ENCODE data around the gene IGFN1.
A peak's percentile ranks its signal among the peaks of the same experiment; 100 is the strongest.
"Not testable (repeated sequence)": the region's sequence is repeated elsewhere in the genome, so short reads cannot be mapped to it uniquely, and the experiment has no call there.

Gene IGFN1

DNA sequence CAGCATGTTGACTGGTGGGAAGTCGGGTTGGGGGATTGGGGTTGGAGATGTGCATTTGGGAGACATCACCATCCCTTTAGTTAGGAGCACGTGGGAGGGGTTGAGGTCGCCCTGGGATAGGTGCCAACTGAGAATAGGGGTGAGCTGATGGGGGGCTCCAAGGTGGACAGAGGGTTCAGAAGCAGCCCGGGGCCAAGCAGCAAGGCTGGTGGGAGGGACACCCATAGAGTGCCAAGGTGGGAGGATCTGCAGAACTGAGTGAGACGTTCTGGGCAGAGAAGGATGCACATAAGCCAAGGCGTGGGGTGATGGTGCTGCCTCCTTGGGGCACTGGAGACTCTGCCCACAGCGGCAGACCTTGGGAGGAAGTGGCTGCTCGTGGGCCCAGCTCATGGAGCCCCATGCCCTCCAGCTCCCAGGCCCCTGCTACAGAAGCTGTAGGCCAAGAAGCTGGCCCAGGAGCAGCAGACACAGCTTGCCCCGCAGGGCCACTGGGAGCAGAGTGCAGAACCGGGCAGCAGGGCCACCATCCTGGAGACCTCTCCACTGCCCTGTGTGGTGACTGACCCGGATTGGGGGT lies 61.3 kb downstream of the IGFN1 start:
- no peak for DNase-seq

DNA sequence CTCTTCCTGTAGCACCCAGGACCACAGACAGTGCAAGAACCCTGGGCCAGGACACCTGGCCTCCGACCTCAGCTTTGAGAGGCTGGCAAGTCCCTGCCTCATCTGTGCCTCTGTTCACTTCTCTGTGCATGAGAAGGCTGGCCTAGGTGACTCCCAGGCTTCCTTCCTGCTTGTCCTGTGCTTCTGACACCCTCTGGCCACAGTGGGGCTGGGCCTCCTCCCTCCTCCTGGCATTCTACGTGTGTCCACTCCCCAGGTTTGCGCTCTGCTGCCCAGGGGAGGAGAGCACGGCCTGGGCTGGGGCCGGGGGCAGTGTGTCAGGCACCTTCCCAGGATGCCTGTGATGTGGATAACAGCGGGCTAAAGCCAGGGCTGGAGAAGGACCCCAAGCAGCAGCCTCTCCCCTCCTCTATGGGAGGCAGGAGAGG lies 62.3 kb downstream of the IGFN1 start:
- DNase-seq = no peak

DNA sequence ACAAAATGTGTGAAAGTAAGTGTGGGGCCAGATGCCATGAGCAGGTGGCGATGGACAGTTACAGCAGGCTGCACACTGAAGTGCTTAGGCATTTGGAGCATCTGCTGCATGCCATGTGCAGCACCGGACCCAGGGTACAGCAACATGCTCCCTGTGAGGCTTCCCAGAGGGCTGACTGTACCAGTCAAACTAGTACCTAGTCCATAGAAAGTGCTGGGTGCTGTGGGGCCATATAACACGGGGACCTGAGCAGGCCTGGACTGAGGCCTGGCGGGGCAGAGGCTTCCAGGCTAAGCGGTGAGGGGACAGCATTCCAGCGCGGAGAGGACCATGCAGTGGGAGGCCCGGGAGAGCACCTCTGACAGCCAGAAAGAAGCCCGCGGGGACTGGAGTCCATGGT lies 62.8 kb downstream of the IGFN1 start:
- DNase-seq = no peak

- no peak for DNase-seq
These were observed 63.4 kb downstream of the IGFN1 start for GRCh38 chr1:201253906-201254624.

DNA sequence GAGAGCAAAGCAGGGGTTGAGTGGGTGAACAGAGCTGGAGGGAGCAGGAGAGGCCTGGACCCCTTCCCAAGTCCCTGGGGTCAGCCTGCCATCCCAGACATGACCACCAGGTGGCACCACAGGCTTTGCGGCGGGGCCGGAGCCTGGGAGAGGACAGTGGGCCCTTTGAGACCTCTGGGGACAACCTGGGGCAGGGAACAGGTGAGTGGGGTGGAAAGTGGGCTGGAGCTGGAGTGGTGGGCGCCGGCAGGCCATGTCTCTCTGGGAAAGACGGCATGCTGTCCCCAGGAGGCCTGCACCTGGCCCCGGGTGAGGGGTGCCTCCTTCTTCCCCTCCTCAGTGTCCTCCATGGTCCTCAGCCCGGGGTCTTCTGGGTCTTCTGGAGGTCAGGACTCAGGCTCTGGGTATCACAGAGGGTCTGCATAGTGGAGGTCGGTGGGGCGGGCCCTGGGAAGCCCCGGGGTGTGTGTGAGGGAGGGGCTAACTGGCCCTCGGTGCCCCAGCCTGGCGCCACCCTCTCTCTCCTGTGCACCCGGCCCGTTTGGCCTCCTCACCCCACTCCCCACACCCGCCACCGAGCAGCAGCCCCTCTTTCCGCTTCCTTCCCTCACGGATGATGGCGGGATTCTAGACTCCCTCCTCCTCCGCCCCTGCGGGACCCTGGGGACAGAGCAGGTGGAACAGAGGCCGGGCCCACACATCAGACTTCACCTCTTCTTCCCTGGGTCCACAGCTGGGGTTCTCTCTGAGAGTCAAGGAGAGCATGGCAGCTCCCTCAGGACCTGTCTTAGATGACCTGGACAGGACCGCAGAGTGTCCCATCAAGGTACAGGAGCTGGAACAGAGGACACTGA lies 64.2 kb downstream of the IGFN1 start:
- peak; percentile 61 for DNase-seq

- no peak for DNase-seq
These were observed 65.1 kb downstream of the IGFN1 start for GRCh38 chr1:201255479-201256362.

DNA sequence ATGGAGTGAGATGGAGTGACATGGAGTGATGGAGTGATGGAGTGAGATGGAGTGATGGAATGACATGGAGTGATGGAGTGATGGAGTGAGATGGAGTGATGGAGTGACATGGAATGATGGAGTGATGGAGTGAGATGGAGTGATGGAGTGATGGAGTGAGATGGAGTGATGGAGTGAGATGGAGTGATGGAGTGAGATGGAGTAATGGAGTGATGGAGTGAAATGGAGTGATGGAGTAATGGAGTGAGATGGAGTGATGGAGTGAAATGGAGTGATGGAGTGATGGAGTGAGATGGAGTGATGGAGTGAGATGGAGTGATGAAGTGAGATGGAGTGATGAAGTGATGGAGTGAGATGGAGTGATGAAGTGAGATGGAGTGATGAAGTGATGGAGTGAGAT lies 67.5 kb downstream of the IGFN1 start:
- not testable (repeated sequence) for DNase-seq

DNA sequence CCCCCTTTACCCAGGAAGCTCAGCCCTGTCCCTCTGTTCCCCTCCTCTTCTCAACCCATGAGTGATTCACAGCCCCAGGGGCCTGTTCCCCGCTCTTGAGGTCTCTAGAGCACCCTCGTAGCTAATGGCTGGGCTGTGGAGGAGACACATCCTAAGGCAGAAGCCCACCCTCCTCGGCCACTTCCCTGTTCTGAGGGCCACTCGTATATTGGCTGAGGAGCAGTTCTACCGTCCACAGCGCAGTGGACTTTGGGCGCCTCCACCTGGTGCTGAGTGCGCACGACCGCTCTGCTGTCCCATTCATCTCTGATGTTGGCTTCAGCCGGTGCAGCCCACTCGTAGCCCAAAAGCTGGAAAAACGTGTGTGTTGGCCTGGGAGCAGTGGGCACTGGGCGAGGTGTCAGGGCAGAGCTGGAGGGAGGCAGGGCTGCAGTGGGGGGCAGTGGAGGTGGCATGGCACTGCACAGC lies 68.2 kb downstream of the IGFN1 start:
- DNase-seq = no peak

GRCh38 chr1:201259476-201260235 lies 69.0 kb downstream of the IGFN1 start:
- no peak for DNase-seq

DNA sequence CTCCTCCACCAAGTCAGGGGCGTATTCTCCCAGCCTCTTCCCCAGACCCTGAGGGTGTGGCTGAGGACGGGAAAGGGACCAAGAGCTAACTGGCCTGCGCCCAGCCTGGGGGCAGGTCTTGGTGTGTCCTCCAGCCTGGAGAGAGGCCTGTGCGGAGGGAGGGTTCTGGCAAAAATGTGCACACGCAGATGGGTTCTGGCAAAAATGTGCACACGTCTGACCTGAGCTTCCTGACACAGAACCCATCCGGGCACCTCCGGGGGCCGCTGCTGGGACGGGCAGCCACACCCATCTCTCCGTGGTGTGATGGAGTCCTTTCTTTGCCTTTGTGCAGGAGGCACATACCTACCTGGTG lies 69.6 kb downstream of the IGFN1 start:
- DNase-seq = no peak

DNA sequence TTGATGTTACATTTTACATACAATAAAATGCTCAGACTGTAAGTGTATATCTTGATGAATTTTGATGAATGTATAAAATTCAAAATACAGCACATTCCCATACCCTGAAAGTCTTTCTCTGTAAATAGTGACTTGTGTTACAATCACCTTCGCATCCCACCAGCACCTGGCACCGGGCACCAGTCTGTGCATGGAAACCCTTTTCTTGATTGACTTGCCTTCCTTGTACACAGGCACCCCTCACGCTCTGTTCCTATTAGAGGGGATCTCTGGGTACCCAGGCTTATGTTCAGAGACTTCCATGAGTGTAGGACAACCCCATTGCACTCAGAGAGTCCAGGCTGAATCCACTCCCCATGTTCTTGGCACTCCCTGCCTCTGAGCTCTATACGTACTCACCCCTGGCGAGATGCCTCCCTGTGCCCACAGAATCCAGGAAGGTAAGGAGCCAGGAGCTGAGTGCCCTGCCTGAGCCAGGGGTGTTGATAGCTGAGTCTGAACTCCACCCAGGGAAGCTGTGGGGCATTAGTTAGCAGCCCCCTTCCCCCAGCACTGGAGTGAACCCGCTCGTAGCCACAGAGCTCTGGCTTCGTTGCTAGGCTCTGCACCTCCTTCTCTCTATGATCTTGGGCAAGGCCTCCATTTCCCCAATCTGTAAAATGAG lies 70.2 kb downstream of the IGFN1 start:
- no peak for DNase-seq

GRCh38 chr1:201261771-201262547 lies 71.3 kb downstream of the IGFN1 start:
- DNase-seq = no peak

DNA sequence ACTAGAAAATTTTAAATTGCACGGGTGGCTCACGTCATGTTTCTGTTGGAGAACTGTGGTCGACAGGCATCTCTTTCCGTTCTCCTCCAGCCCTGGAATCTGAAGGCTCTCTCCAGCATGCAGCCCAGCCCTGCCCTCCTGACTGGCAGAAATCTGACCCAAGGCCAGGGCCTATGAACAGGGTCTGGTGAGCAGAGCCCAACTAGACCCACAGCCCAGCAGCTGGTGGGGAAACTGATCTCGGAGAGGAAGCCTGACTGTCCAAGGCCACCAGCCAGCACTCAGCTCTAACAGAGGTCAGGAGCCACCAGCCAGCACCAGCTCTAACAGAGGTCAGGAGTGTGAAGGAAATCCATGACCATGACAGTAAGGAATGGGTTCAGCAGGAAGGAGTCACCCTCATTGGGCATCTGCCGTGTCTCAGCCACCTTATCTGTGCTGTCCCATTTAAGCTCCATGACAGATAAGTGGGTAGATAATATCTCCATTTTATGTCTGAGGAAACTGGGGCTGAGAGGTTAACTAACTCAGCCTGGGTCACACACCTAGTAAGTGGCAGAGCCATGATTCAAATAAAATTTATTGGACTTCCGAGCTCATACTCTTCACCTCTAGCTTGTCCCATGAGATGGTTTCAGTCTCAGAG lies 72.5 kb downstream of the IGFN1 start:
- no peak for DNase-seq

- no peak for DNase-seq
These were observed 73.4 kb downstream of the IGFN1 start for GRCh38 chr1:201264072-201264471.

DNA sequence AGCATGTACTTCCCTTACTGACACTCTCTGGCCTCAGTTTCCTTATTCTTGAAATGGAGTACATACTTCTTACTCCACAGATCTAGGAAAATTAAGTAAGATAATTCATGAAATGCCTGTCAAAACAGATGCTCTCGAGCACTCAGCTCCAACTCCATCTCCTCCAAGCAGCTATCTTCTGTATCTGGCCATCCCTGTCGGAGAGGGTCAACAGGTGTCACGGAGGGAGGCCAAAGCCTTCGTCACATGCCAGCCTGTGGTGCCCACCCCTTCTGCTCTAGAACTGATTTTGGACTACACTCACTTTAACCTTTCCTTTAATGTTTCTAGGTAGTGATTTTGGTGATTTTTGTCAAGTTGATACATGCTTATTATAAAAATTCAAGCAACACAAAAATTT lies 73.9 kb downstream of the IGFN1 start:
- no peak for DNase-seq

DNA sequence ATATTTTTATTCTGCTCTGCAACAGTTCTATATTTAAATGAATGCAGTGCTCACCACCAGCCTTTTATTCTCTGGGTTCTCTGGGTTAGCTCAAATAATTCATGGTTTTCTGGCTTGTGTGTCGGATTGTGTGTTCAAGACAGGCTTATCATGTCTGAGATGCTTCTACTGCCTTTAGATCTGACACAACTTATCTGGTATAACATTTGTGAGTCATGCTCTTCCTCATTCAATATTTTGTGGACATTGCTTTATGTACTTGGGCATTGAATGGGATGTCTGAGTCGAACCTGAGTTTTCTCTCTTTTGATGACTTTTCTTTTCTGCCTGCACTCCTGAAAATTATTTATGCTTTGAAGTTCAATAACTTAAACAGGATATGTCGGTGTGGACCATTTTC lies 75.1 kb downstream of the IGFN1 start:
- no peak for DNase-seq

GRCh38 chr1:201266276-201266675 lies 75.7 kb downstream of the IGFN1 start:
- no peak for DNase-seq

- DNase-seq = no peak
These were observed 76.2 kb downstream of the IGFN1 start for GRCh38 chr1:201266774-201267173.

- DNase-seq = no peak
These were observed 77.0 kb downstream of the IGFN1 start for GRCh38 chr1:201267481-201268229.

Data from RPMI8226 (cell line).